C4-2B (cell line): ENCODE data around the gene ATF7.
A peak's percentile ranks its signal among the peaks of the same experiment; 100 is the strongest.
"Not testable (repeated sequence)": the region's sequence is repeated elsewhere in the genome, so short reads cannot be mapped to it uniquely, and the experiment has no call there.

Experiments
- H3K27ac ChIP-seq: fragments of 450-650 bp; 2 replicates; pipeline ENCODE4 v1.5.1; 2017
- CTCF ChIP-seq: fragments of 450-650 bp; conservative IDR thresholded peaks from 2 replicates; pipeline ENCODE4 v1.5.1; 2017; ENCODE audit warnings: mild to moderate bottlenecking
- ZFX ChIP-seq: fragments of 450-650 bp; IDR thresholded peaks from 2 replicates; pipeline ENCODE4 v1.6.1; 2017

Gene ATF7

GRCh38 chr12:53603804-53604203 lies 22.4 kb downstream of the ATF7 start:
- TF ChIP-seq ZFX (no peak), CTCF (no peak)
- no peak overlapping the region for H3K27ac ChIP-seq

- H3K27ac ChIP-seq, result no peak overlapping the region
- TF ChIP-seq CTCF (no peak), ZFX (no peak)
Measured at GRCh38 chr12:53603196-53603595, 23.0 kb downstream of the ATF7 start.

- no peak overlapping the region for H3K27ac ChIP-seq
- TF ChIP-seq CTCF, result no peak
- no peak for TF ChIP-seq ZFX
Measured at GRCh38 chr12:53602176-53602864, 23.9 kb downstream of the ATF7 start.

- no peak overlapping the region for H3K27ac ChIP-seq
- TF ChIP-seq CTCF (no peak), ZFX (no peak)
Measured at GRCh38 chr12:53601296-53601847, 24.8 kb downstream of the ATF7 start.

GRCh38 chr12:53600490-53601295 lies 25.5 kb downstream of the ATF7 start:
- no peak overlapping the region for H3K27ac ChIP-seq
- TF ChIP-seq CTCF (no peak), ZFX (no peak)

GRCh38 chr12:53599579-53599978 lies 26.6 kb downstream of the ATF7 start:
- TF ChIP-seq ZFX (no peak), CTCF (peak; percentile 23)
- no peak overlapping the region for H3K27ac ChIP-seq

- H3K27ac ChIP-seq, result not testable (repeated sequence)
Measured at GRCh38 chr12:53598971-53599370, 27.2 kb downstream of the ATF7 start.
